ENCODE data around the gene DOCK11. TPM values are rescaled to one million over a fixed set of nuclear protein-coding genes. Genes with fewer than 3 reads are reported as not detected.

Gene DOCK11
- total and polyA plus RNA-seq, 2 donors (not counting 1 experiment from before 2014, with no cell fraction given): 31.0 to 83.5 TPM

GRCh38 chrX:118682258-118683014, 186.8 kb downstream of the DOCK11 start:
- Histone ChIP-seq H3K4me3 (ENCODE audit: control extremely low read depth in 1 of 5, extremely low read depth in 1 of 5, insufficient read depth in 1 of 5, low read depth in 2 of 5, low read length in 4 of 5) (no peak overlapping the region), H3K36me3 (replicated peaks in 1 of 2; ENCODE audit: control extremely low read depth in 1 of 2, control insufficient read depth in 1 of 2, extremely low read depth in 1 of 2, insufficient read depth in 2 of 2, low read length in 1 of 2) (peaks cover 2 to 27% of the 10 kb centered on the region in 2 experiments), H3K4me2 (replicated peaks; ENCODE audit: low read depth, low read length, poor library complexity, severe bottlenecking) (no peak overlapping the region), H3K27me3 (replicated peaks in 1 of 4; ENCODE audit: control extremely low read depth in 1 of 4, control insufficient read depth in 3 of 4, insufficient read depth in 4 of 4, low read length in 3 of 4) (no peaks in the 10 kb centered on the region), H3K9me3 (ENCODE audit: control extremely low read depth in 1 of 3, control insufficient read depth in 2 of 3, insufficient read depth in 1 of 3, low read length in 2 of 3) (no peaks in the 10 kb centered on the region), H3K27ac (ENCODE audit: low read length in 2 of 2) (no peak overlapping the region), H3K9ac (ENCODE audit: low read length) (no peak overlapping the region), H2AFZ (ENCODE audit: insufficient read depth, low read depth, low read length, poor library complexity, severe bottlenecking) (no peak overlapping the region), H3K4me1 (ENCODE audit: control insufficient read depth in 2 of 2, insufficient read depth in 2 of 2, low read length in 2 of 2) (no peaks in the 10 kb centered on the region), H4K20me1 (ENCODE audit: control insufficient read depth, insufficient read depth, low read length, poor library complexity, severe bottlenecking) (no peaks in the 10 kb centered on the region), H3K79me2 (ENCODE audit: control insufficient read depth, insufficient read depth, low read length) (no peaks in the 10 kb centered on the region)
- DNase-seq (no peak), ATAC-seq (ENCODE audit: low read depth) (no peak)
- H3K4me3 Mint-ChIP-seq: no peak overlapping the region
- H3K4me1 Mint-ChIP-seq: peaks cover 6% of the 10 kb centered on the region
- intact Hi-C loops (cut with micrococcal nuclease): loop anchor here (10.0 kb wide), 1 partner anchor 52 kb away; no protein-coding TSS in a partner anchor
- no peaks in the 10 kb centered on the region for H3K27me3 Mint-ChIP-seq
- no peak overlapping the region for H3K27ac Mint-ChIP-seq
- CTCF ChIA-PET: no interaction called here
- POLR2A ChIA-PET: no interaction called here
- no CpG with 5 or more reads among the region's 2 CpGs for WGBS (ENCODE audit: insufficient coverage)
- no peaks in the 10 kb centered on the region for H3K9me3 Mint-ChIP-seq (ENCODE audit: insufficient read depth)
- no peak for TF ChIP-seq EZH2 (IDR thresholded peaks at IDR 0.05; ENCODE audit: borderline replicate concordance, insufficient read depth, low read depth, low read length, poor library complexity, severe bottlenecking)
- TF ChIP-seq CTCF (IDR thresholded peaks at IDR 0.05): no peak

GRCh38 chrX:118685393-118685792, 189.8 kb downstream of the DOCK11 start:
- no peaks in the 10 kb centered on the region for H4K20me1 ChIP-seq (ENCODE audit: control insufficient read depth, insufficient read depth, low read length, poor library complexity, severe bottlenecking)
- Mint-ChIP-seq H3K27ac (no peak overlapping the region), H3K4me1 (peaks cover 6% of the 10 kb centered on the region), H3K27me3 (no peaks in the 10 kb centered on the region), H3K4me3 (no peak overlapping the region), H3K9me3 (ENCODE audit: insufficient read depth) (no peaks in the 10 kb centered on the region)
- TF ChIP-seq CTCF (IDR thresholded peaks at IDR 0.05) (no peak), EZH2 (IDR thresholded peaks at IDR 0.05; ENCODE audit: borderline replicate concordance, insufficient read depth, low read depth, low read length, poor library complexity, severe bottlenecking) (no peak)
- H3K9me3 ChIP-seq (ENCODE audit: control extremely low read depth in 1 of 3, control insufficient read depth in 2 of 3, insufficient read depth in 1 of 3, low read length in 2 of 3): no peaks in the 10 kb centered on the region
- H3K27ac ChIP-seq (ENCODE audit: low read length in 2 of 2): no peak overlapping the region
- no peaks in the 10 kb centered on the region for H3K79me2 ChIP-seq (ENCODE audit: control insufficient read depth, insufficient read depth, low read length)
- intact Hi-C loops (cut with micrococcal nuclease): loop anchor here (10.0 kb wide), 1 partner anchor 49 kb away; no protein-coding TSS in a partner anchor
- no peak overlapping the region for H2AFZ ChIP-seq (ENCODE audit: insufficient read depth, low read depth, low read length, poor library complexity, severe bottlenecking)
- POLR2A ChIA-PET: no interaction called here
- H3K27me3 ChIP-seq (replicated peaks in 1 of 4; ENCODE audit: control extremely low read depth in 1 of 4, control insufficient read depth in 3 of 4, insufficient read depth in 4 of 4, low read length in 3 of 4): no peaks in the 10 kb centered on the region
- ATAC-seq (ENCODE audit: low read depth) (no peak), DNase-seq (no peak)
- H3K36me3 ChIP-seq (replicated peaks in 1 of 2; ENCODE audit: control extremely low read depth in 1 of 2, control insufficient read depth in 1 of 2, extremely low read depth in 1 of 2, insufficient read depth in 2 of 2, low read length in 1 of 2): peaks cover 2 to 27% of the 10 kb centered on the region in 2 experiments
- no peak overlapping the region for H3K4me3 ChIP-seq (ENCODE audit: control extremely low read depth in 1 of 5, extremely low read depth in 1 of 5, insufficient read depth in 1 of 5, low read depth in 2 of 5, low read length in 4 of 5)
- CTCF ChIA-PET: interaction anchor here (1.0 to 1.1 kb wide), 2 partner anchors 39 to 59 kb away, joined by 3 to 4 read pairs; no protein-coding TSS in a partner anchor
- H3K9ac ChIP-seq (ENCODE audit: low read length): no peak overlapping the region
- WGBS (ENCODE audit: insufficient coverage): 100% methylated on average over 1 of the region's 3 CpGs
- no peak overlapping the region for H3K4me2 ChIP-seq (replicated peaks; ENCODE audit: low read depth, low read length, poor library complexity, severe bottlenecking)
- no peaks in the 10 kb centered on the region for H3K4me1 ChIP-seq (ENCODE audit: control insufficient read depth in 2 of 2, insufficient read depth in 2 of 2, low read length in 2 of 2)
